ENCODE measurements around the gene ARMCX5. TPM values are rescaled to one million over a fixed set of nuclear protein-coding genes. Genes with fewer than 3 reads are reported as not detected.

Gene ARMCX5
- total RNA-seq, 2 experiments from 2014 or later = 1.5 TPM; not detected in 1

- no peaks in the 10 kb centered on the region for H4K20me1 ChIP-seq (ENCODE audit: insufficient read depth, low read length)
- H3K9me2 ChIP-seq (ENCODE audit: insufficient read depth, low read length) = no peaks in the 10 kb centered on the region
- H3K79me2 ChIP-seq (ENCODE audit: insufficient read depth, low read depth, low read length) = no peaks in the 10 kb centered on the region
- POLR2A ChIA-PET = no interaction called here
- peaks cover 5% of the 10 kb centered on the region for H3K4me1 ChIP-seq (ENCODE audit: insufficient read depth, low read length, poor library complexity, severe bottlenecking)
- no peak for DNase-seq (ENCODE audit: low spot score)
- no peaks in the 10 kb centered on the region for H3K9me3 ChIP-seq (ENCODE audit: low read length)
- intact Hi-C loops (cut with micrococcal nuclease; ENCODE audit: unreplicated experiment) = no loop called here
- CTCF ChIA-PET (ENCODE audit: unreplicated experiment) = no interaction called here
- no peak for TF ChIP-seq EZH2phosphoT487 (IDR thresholded peaks at IDR 0.05; ENCODE audit: borderline replicate concordance, low read depth, low read length)
- TF ChIP-seq CTCF (conservative IDR thresholded peaks at IDR 0.05; ENCODE audit: low read length) = no peak
- peak overlapping the region; percentile 72 for H3K4me2 ChIP-seq (ENCODE audit: low read length)
- no peaks in the 10 kb centered on the region for H3K36me3 ChIP-seq (ENCODE audit: insufficient read depth, low read length)
- no peak overlapping the region for H3K27ac ChIP-seq (ENCODE audit: low read depth, low read length, poor library complexity, severe bottlenecking)
- peak overlapping the region; percentile 85; the same call in 1 of the 2 replicates for H2AFZ ChIP-seq (ENCODE audit: low read length)
- no TSS peak for BruUV-seq (replicated peaks)
- H3K4me3 ChIP-seq (ENCODE audit: low read depth, low read length, poor library complexity, severe bottlenecking) = peak overlapping the region; percentile 53
Measured at GRCh38 chrX:102599951-102600579, 750 bp downstream of the ARMCX5 start.

- H4K20me1 ChIP-seq (ENCODE audit: insufficient read depth, low read length) = no peaks in the 10 kb centered on the region
- no peak overlapping the region for H2AFZ ChIP-seq (ENCODE audit: low read length)
- BruUV-seq (replicated peaks) = no TSS peak
- no peaks in the 10 kb centered on the region for H3K9me2 ChIP-seq (ENCODE audit: insufficient read depth, low read length)
- H3K79me2 ChIP-seq (ENCODE audit: insufficient read depth, low read depth, low read length) = no peaks in the 10 kb centered on the region
- no peak for DNase-seq (ENCODE audit: low spot score)
- H3K4me2 ChIP-seq (ENCODE audit: low read length) = no peak overlapping the region
- CTCF ChIA-PET (ENCODE audit: unreplicated experiment) = no interaction called here
- H3K4me1 ChIP-seq (ENCODE audit: insufficient read depth, low read length, poor library complexity, severe bottlenecking) = no peaks in the 10 kb centered on the region
- POLR2A ChIA-PET = no interaction called here
- H3K4me3 ChIP-seq (ENCODE audit: low read depth, low read length, poor library complexity, severe bottlenecking) = no peak overlapping the region
- H3K9me3 ChIP-seq (ENCODE audit: low read length) = no peaks in the 10 kb centered on the region
- intact Hi-C loops (cut with micrococcal nuclease; ENCODE audit: unreplicated experiment) = no loop called here
- H3K27ac ChIP-seq (ENCODE audit: low read depth, low read length, poor library complexity, severe bottlenecking) = no peak overlapping the region
- H3K36me3 ChIP-seq (ENCODE audit: insufficient read depth, low read length) = no peaks in the 10 kb centered on the region
- TF ChIP-seq EZH2phosphoT487 (IDR thresholded peaks at IDR 0.05; ENCODE audit: borderline replicate concordance, low read depth, low read length) (no peak), CTCF (conservative IDR thresholded peaks at IDR 0.05; ENCODE audit: low read length) (no peak)
Measured at GRCh38 chrX:102604327-102604726, 5.0 kb downstream of the ARMCX5 start.

GRCh38 chrX:102606115-102606514 lies 6.8 kb downstream of the ARMCX5 start:
- Histone ChIP-seq H3K27ac (ENCODE audit: low read depth, low read length, poor library complexity, severe bottlenecking) (no peak overlapping the region), H3K79me2 (ENCODE audit: insufficient read depth, low read depth, low read length) (no peaks in the 10 kb centered on the region), H3K9me2 (ENCODE audit: insufficient read depth, low read length) (no peaks in the 10 kb centered on the region), H3K9me3 (ENCODE audit: low read length) (no peaks in the 10 kb centered on the region), H3K36me3 (ENCODE audit: insufficient read depth, low read length) (no peaks in the 10 kb centered on the region), H3K4me3 (ENCODE audit: low read depth, low read length, poor library complexity, severe bottlenecking) (no peak overlapping the region), H2AFZ (ENCODE audit: low read length) (no peak overlapping the region), H3K4me2 (ENCODE audit: low read length) (no peak overlapping the region), H3K4me1 (ENCODE audit: insufficient read depth, low read length, poor library complexity, severe bottlenecking) (no peaks in the 10 kb centered on the region), H4K20me1 (ENCODE audit: insufficient read depth, low read length) (no peaks in the 10 kb centered on the region)
- ChIA-PET CTCF (ENCODE audit: unreplicated experiment) (no interaction called here), POLR2A (no interaction called here)
- DNase-seq (ENCODE audit: low spot score) = no peak
- TF ChIP-seq CTCF (conservative IDR thresholded peaks at IDR 0.05; ENCODE audit: low read length) = no peak
- TF ChIP-seq EZH2phosphoT487 (IDR thresholded peaks at IDR 0.05; ENCODE audit: borderline replicate concordance, low read depth, low read length) = no peak
- intact Hi-C loops (cut with micrococcal nuclease; ENCODE audit: unreplicated experiment) = no loop called here
- no TSS peak for BruUV-seq (replicated peaks)

Measured in OCI-LY7 (cell line).